Measurements from ENCODE around the gene EPHA6.

DNA sequence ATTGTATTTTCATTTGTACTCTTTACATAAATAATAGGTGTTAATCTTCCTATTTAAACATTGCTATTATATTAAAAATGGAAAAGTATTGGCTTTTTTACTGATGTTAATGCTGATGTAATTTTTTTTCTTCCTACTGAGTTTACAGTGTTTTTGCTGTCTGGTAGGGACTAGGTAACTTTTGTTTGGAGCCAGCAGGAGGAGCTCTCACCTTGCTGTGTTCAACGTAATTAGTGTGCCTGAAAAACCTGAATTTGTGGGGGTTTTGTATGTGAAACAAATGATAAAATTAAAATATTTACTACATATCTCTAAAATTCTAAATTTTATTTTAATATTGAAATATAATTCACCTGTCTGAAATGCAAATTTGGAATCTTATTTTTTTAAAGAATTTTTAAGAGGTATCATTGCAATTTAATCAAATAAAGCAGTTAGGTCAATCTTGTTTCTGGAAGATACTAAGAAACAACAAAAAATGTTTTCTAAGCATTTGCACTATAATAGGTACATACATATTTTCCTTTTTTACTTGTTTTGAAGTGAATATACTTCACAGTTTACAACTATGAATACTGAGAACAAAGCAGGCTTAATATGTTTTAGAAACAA is 48.8 kb downstream of the EPHA6 start:
- TF ChIP-seq JUN (IDR thresholded peaks at IDR 0.05; ENCODE audit: borderline replicate concordance, insufficient read depth, insufficient read length, low read depth) (no peak), EZH2 (IDR thresholded peaks at IDR 0.05; ENCODE audit: borderline replicate concordance, low read depth, low read length, severe bottlenecking) (no peak)
- TF ChIP-seq, protein P1, sequence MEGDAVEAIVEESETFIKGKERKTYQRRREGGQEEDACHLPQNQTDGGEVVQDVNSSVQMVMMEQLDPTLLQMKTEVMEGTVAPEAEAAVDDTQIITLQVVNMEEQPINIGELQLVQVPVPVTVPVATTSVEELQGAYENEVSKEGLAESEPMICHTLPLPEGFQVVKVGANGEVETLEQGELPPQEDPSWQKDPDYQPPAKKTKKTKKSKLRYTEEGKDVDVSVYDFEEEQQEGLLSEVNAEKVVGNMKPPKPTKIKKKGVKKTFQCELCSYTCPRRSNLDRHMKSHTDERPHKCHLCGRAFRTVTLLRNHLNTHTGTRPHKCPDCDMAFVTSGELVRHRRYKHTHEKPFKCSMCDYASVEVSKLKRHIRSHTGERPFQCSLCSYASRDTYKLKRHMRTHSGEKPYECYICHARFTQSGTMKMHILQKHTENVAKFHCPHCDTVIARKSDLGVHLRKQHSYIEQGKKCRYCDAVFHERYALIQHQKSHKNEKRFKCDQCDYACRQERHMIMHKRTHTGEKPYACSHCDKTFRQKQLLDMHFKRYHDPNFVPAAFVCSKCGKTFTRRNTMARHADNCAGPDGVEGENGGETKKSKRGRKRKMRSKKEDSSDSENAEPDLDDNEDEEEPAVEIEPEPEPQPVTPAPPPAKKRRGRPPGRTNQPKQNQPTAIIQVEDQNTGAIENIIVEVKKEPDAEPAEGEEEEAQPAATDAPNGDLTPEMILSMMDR (IDR thresholded peaks at IDR 0.05; ENCODE audit: extremely low read depth in 1 of 2, insufficient read depth in 1 of 2, low read depth in 1 of 2, low read length in 2 of 2): peak; percentile 57

Measured in endothelial cell of umbilical vein (primary cell).